Skeletal muscle satellite cell (primary cell): ENCODE results near the gene KCTD15.
"Not testable (repeated sequence)": the region's sequence is repeated elsewhere in the genome, so short reads cannot be mapped to it uniquely, and the experiment has no call there.

ENCODE experiments used
- H3K27me3 ChIP-seq: 2 replicates; pipeline ENCODE4 v1.7.0; 2013; ENCODE audit warnings: low read length; ENCODE audit not compliant: control insufficient read depth, insufficient read depth
- H3K36me3 ChIP-seq: 2 replicates; pipeline ENCODE4 v1.7.0; 2013; ENCODE audit warnings: mild to moderate bottlenecking, control low read depth, low read length; ENCODE audit not compliant: insufficient read depth
- H3K4me1 ChIP-seq: 2 replicates; pipeline ENCODE4 v1.7.0; 2013; ENCODE audit warnings: low read length; ENCODE audit not compliant: control insufficient read depth, insufficient read depth
- H3K4me2 ChIP-seq: 2 replicates; pipeline ENCODE4 v1.7.0; 2013; ENCODE audit warnings: mild to moderate bottlenecking, low read length
- H3K4me3 ChIP-seq: 2 replicates; pipeline ENCODE4 v1.7.0; 2013; ENCODE audit warnings: low read length
- H3K9ac ChIP-seq: 2 replicates; pipeline ENCODE4 v1.7.0; 2013; ENCODE audit warnings: mild to moderate bottlenecking, low read depth, low read length, moderate library complexity
- H3K9me3 ChIP-seq: replicated peaks from 2 replicates; pipeline ENCODE4 v1.7.0; 2013; ENCODE audit warnings: mild to moderate bottlenecking, control low read depth, low read length

The KCTD15 gene

DNA sequence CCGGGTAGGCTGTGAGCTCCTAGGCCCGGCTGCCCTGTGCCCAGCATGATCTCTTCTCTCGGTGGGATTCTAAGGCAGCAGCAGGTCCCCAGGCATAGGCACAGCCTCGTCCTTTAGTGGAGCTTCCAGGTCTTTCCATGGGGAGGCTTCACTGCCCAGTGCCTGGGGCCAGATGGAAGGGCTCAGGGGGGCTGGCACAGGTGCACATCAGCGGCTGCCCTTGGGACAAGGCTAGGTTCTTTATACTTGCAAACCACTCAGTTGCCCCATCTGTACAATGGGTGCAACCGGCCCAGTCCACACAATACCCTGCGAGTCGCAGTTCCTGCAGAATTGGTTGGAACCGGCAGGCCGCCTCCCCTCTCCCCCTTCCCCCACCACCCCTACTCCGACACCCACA, 14.2 kb downstream of the KCTD15 start:
- no peak overlapping the region for H3K4me3 ChIP-seq

DNA sequence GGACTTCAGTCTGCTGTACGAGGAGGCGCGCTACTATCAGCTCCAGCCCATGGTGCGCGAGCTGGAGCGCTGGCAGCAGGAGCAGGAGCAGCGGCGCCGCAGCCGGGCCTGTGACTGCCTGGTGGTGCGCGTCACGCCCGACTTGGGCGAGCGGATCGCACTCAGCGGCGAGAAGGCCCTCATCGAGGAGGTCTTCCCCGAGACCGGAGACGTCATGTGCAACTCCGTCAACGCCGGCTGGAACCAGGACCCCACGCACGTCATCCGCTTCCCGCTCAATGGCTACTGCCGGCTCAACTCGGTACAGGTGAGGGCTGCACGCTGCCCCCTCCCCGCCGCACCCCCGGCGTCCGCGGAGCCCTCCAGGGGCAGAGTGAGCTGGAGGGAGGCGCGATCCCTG, 14.6 kb downstream of the KCTD15 start:
- Histone ChIP-seq H3K27me3 (no peaks in the 10 kb centered on the region), H3K4me2 (no peak overlapping the region), H3K9ac (no peak overlapping the region), H3K4me1 (no peaks in the 10 kb centered on the region), H3K4me3 (no peak overlapping the region), H3K9me3 (no peaks in the 10 kb centered on the region), H3K36me3 (peaks cover 10% of the 10 kb centered on the region)

More for the DNA sequence above, 14.2 kb downstream of the KCTD15 start:
- Histone ChIP-seq H3K4me2 (no peak overlapping the region), H3K4me1 (no peaks in the 10 kb centered on the region), H3K27me3 (no peaks in the 10 kb centered on the region), H3K9ac (no peak overlapping the region), H3K36me3 (peaks cover 10% of the 10 kb centered on the region), H3K9me3 (no peaks in the 10 kb centered on the region)

GRCh38 chr19:33811736-33812387, 15.2 kb downstream of the KCTD15 start:
- Histone ChIP-seq H3K9me3 (no peaks in the 10 kb centered on the region), H3K36me3 (peaks cover 6% of the 10 kb centered on the region), H3K27me3 (no peaks in the 10 kb centered on the region), H3K4me3 (no peak overlapping the region), H3K4me2 (no peak overlapping the region), H3K4me1 (no peaks in the 10 kb centered on the region), H3K9ac (no peak overlapping the region)

GRCh38 chr19:33812388-33813330, 16.0 kb downstream of the KCTD15 start:
- H3K36me3 ChIP-seq: peaks cover 6% of the 10 kb centered on the region
- no peaks in the 10 kb centered on the region for H3K27me3 ChIP-seq
- no peaks in the 10 kb centered on the region for H3K4me1 ChIP-seq
- no peak overlapping the region for H3K4me2 ChIP-seq
- no peak overlapping the region for H3K4me3 ChIP-seq
- no peaks in the 10 kb centered on the region for H3K9me3 ChIP-seq
- no peak overlapping the region for H3K9ac ChIP-seq

GRCh38 chr19:33813391-33814101, 16.9 kb downstream of the KCTD15 start:
- H3K36me3 ChIP-seq: peaks cover 6% of the 10 kb centered on the region
- no peaks in the 10 kb centered on the region for H3K9me3 ChIP-seq
- no peak overlapping the region for H3K4me2 ChIP-seq
- no peaks in the 10 kb centered on the region for H3K27me3 ChIP-seq
- H3K4me3 ChIP-seq: no peak overlapping the region
- no peaks in the 10 kb centered on the region for H3K4me1 ChIP-seq
- no peak overlapping the region for H3K9ac ChIP-seq

DNA sequence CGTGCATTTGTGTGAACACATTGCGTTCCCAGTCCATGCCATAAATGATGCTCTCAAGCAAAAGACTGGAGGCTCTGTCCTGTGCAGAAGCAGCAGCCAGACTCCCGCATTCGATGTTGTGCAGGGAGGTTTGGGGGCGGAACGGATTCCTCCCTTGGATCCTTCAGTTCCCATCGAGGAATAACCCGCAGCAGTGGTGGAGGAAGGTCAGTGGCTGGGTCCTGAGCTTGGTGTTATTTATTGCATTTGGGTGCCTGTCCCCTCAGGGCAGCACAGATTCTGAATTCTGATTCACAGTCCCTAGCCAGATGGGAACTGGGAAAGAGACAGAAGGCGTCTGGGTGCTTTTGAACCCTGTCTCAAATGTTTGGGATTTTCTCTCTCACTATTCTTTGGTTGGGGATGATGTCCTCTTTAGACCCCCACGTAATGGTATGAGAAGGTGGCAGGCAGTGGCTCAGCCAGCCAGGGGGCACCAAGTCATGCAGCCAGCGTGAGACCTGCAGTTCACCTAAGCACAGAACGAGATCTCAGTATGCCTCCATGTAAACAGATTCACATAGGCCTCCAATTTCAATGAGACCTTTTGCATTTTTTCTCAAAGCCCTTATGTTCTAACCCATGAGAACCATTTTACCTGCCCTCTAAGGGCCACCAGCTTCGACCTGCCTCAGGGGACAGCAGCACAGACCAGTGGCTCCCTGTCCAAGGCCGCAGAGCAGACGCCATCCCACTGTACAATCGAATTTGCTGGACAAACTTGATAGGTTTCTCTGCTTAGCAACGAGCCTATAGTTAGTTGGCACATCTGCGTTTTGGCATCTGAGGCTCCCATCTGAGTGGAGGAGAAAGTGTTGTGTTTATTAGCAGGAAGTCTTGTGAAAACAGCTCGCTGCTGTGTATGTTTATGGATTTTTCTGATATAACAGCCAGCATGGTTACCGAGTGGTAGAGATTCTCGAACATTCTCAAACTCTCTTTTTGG, 17.8 kb downstream of the KCTD15 start:
- peaks cover 6% of the 10 kb centered on the region for H3K36me3 ChIP-seq
- no peak overlapping the region for H3K4me2 ChIP-seq
- no peak overlapping the region for H3K4me3 ChIP-seq
- no peak overlapping the region for H3K9ac ChIP-seq
- peaks cover 1% of the 10 kb centered on the region for H3K4me1 ChIP-seq
- H3K27me3 ChIP-seq: no peaks in the 10 kb centered on the region
- no peaks in the 10 kb centered on the region for H3K9me3 ChIP-seq

- no peaks in the 10 kb centered on the region for H3K9me3 ChIP-seq
- H3K4me3 ChIP-seq: no peak overlapping the region
- peaks cover 13% of the 10 kb centered on the region for H3K4me1 ChIP-seq
- no peak overlapping the region for H3K4me2 ChIP-seq
- H3K9ac ChIP-seq: no peak overlapping the region
- H3K27me3 ChIP-seq: no peaks in the 10 kb centered on the region
- peaks cover 6% of the 10 kb centered on the region for H3K36me3 ChIP-seq
Measured at GRCh38 chr19:33815380-33816340, 19.0 kb downstream of the KCTD15 start.

DNA sequence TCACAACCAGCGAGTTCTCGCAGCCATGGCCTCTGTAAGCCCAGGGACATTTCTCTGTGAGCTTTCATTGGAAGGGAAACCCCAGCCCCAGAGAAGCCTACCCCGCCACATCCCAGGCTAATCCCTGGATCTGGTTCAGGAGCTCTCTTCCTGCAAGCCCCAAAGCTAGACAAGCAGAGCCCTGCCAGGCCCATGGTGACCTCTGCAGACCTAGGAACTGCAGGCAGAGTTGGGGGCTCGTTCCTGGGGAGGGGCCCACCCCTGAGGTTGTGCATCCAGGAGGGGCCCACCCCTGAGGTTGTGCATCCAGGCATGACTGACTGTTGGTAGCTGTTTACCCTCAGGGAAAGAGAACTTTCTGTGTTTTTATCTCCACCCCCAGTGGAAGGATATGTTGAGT, 21.7 kb downstream of the KCTD15 start:
- Histone ChIP-seq H3K36me3 (no peaks in the 10 kb centered on the region), H3K9ac (no peak overlapping the region), H3K27me3 (no peaks in the 10 kb centered on the region), H3K4me2 (no peak overlapping the region), H3K4me3 (no peak overlapping the region), H3K9me3 (no peaks in the 10 kb centered on the region), H3K4me1 (peaks cover 13% of the 10 kb centered on the region)

GRCh38 chr19:33819078-33819477, 22.4 kb downstream of the KCTD15 start:
- peaks cover 13% of the 10 kb centered on the region for H3K4me1 ChIP-seq
- not testable (repeated sequence) for H3K9me3 ChIP-seq, H3K27me3 ChIP-seq, H3K36me3 ChIP-seq, H3K4me3 ChIP-seq, H3K4me2 ChIP-seq, H3K9ac ChIP-seq

DNA sequence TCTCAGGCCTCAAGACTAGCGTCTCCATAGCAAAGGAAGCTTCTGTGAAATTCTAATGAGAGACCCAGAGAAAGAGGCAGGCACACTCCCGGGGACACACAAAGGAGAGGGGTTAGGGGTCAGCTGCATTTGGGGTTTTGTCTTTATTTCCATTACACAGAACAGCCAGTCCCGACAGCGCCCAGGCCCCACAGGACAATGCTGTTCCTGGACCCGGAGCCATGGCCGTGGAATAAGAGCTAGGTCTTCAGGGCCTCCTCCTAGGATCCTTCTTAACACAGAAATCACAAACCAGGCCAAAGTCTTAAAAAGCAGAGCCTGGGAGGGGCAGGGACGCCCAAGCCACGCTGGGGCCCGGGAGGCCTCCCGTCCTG, 22.8 kb downstream of the KCTD15 start:
- H3K4me3 ChIP-seq: peak overlapping the region; percentile 62
- H3K27me3 ChIP-seq: no peaks in the 10 kb centered on the region
- peak overlapping the region; percentile 45 for H3K9ac ChIP-seq
- H3K36me3 ChIP-seq: no peaks in the 10 kb centered on the region
- H3K9me3 ChIP-seq: no peaks in the 10 kb centered on the region
- H3K4me1 ChIP-seq: peaks cover 13% of the 10 kb centered on the region
- peak overlapping the region; percentile 89 for H3K4me2 ChIP-seq
